Thoracic aorta (tissue), 2 donors: Measurements from ENCODE around the gene VMP1. TPM values are rescaled to one million over a fixed set of nuclear protein-coding genes. Genes with fewer than 3 reads are reported as not detected.
"Not testable (repeated sequence)": the region's sequence is repeated elsewhere in the genome, so short reads cannot be mapped to it uniquely, and the experiment has no call there.

Source experiments
- ATAC-seq: fragments of 150-250 bp; one replicate; pipeline ENCODE4 v1.8.0; 2017; ENCODE audit warnings: low read depth; ENCODE audit not compliant: insufficient number of reproducible peaks, low FRiP score
- DNase-seq: peaks from one replicate; pipeline ENCODE4 v3.0.0-alpha.2; 2020; ENCODE audit warnings: low spot score
- H3K27ac ChIP-seq, 2 donors: fragments of 200-600 bp; sonication (generic); 1 replicate in 1 of 2; 2 replicates in 1 of 2; pipeline ENCODE4 v1.5.1; 2016; ENCODE audit warnings: mild to moderate bottlenecking in 2 of 2, moderate library complexity in 2 of 2
- H3K27me3 ChIP-seq: fragments of 200-600 bp; sonication (generic); replicated peaks from 2 replicates; pipeline ENCODE4 v1.6.0; 2016; ENCODE audit warnings: mild to moderate bottlenecking; ENCODE audit not compliant: insufficient read depth
- H3K36me3 ChIP-seq: fragments of 200-600 bp; sonication (generic); one replicate; pipeline ENCODE4 v1.5.1; 2016
- H3K4me1 ChIP-seq, 2 donors: fragments of 200-600 bp; sonication (generic); 1 replicate in 1 of 2; 2 replicates in 1 of 2; pipeline versions ENCODE4 v1.5.1 to v1.6.0; 2016; ENCODE audit warnings: low read depth in 2 of 2, mild to moderate bottlenecking in 1 of 2; ENCODE audit not compliant: control insufficient read depth in 1 of 2
- H3K4me3 ChIP-seq: fragments of 200-600 bp; sonication (generic); 2 replicates; pipeline ENCODE4 v1.5.1; 2016; ENCODE audit warnings: mild to moderate bottlenecking
- H3K9me3 ChIP-seq: fragments of 200-600 bp; sonication (generic); 2 replicates; pipeline ENCODE4 v1.5.1; 2016
- total RNA-seq, 2 donors: library from RNA; depleted of rRNA; stranded (reverse); fragments of >200 nt; gene quantifications; one replicate each; pipeline versions ENCODE4 v1.1.0 to v1.2.3, GENCODE V29; 2016
- TF ChIP-seq, protein P1 (sequence below): fragments of 200-600 bp; sonication (generic); IDR thresholded peaks from one replicate; pipeline ENCODE4 v1.5.1; 2019; ENCODE audit warnings: antibody characterized with exemption

VMP1 gene
- total RNA-seq, 2 donors from 2014 or later = 183 to 728 TPM

DNA sequence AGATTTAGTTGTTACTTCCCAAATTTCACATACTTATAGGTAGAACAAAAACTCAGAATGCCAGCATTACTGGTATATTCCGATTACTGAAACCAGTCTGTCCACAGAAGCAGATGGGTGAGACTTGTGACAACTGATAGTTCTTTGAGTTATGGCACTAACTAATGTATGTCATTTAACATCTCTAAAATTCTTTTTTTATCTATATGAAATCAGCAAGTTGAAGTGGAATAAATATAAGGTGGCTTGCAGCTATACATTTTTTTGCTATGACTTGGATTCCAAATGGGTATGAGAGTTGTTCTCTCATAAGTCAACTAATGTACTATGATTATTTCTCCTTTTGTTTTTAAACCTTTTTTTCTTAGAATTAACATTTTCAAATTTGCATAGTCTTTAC lies 69.1 kb downstream of the VMP1 start:
- DNase-seq (no peak), ATAC-seq (no peak)
- Histone ChIP-seq H3K27ac (no peak overlapping the region), H3K36me3 (peaks cover 15% of the 10 kb centered on the region), H3K4me1 (no peaks in the 10 kb centered on the region), H3K27me3 (no peaks in the 10 kb centered on the region), H3K9me3 (no peaks in the 10 kb centered on the region), H3K4me3 (no peak overlapping the region)
- TF ChIP-seq, protein P1, sequence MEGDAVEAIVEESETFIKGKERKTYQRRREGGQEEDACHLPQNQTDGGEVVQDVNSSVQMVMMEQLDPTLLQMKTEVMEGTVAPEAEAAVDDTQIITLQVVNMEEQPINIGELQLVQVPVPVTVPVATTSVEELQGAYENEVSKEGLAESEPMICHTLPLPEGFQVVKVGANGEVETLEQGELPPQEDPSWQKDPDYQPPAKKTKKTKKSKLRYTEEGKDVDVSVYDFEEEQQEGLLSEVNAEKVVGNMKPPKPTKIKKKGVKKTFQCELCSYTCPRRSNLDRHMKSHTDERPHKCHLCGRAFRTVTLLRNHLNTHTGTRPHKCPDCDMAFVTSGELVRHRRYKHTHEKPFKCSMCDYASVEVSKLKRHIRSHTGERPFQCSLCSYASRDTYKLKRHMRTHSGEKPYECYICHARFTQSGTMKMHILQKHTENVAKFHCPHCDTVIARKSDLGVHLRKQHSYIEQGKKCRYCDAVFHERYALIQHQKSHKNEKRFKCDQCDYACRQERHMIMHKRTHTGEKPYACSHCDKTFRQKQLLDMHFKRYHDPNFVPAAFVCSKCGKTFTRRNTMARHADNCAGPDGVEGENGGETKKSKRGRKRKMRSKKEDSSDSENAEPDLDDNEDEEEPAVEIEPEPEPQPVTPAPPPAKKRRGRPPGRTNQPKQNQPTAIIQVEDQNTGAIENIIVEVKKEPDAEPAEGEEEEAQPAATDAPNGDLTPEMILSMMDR = no peak

DNA sequence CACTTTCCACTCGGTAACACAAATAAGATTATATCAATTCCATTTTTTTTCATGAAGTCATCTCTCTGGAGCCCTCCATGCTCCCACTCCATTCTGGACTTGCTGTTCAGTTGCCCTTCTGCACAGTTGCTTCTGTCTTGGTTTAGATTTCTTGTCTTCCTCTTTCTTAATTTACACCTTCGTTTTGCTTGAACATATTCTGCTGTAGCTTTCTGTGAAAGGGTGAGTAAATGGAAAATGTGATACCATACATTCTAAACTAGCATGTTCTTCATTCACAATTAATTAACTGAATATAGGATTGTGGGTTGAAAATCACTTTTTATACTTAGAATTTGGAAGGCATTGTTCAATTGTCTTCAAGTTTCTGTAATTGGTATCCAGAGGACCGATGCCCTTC lies 69.6 kb downstream of the VMP1 start:
- TF ChIP-seq, protein P1 = no peak
- Histone ChIP-seq H3K4me1 (peaks cover 0 to 3% of the 10 kb centered on the region in 2 donors), H3K9me3 (no peaks in the 10 kb centered on the region), H3K4me3 (no peak overlapping the region), H3K27ac (no peak overlapping the region), H3K27me3 (no peaks in the 10 kb centered on the region), H3K36me3 (peaks cover 15% of the 10 kb centered on the region)
- DNase-seq (no peak), ATAC-seq (no peak)

DNA sequence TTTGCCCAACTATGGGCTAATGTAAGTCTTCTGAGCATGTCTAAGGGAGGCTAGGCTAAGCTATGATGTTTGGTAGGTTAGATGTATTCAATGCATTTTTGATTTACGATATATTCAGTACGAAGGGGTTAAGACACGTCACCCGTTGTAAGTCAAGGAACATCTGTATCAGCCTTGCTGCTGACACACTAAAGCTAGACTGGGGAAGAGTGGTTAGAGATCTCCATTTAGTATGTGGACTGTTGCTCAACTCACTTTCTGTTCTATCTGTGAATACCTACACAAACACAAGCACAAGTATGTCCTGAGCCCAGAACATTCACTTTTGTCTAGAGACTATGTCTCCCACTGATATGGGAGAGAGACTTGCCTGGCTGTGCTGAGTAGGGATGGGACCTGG lies 71.5 kb downstream of the VMP1 start:
- H3K9me3 ChIP-seq = no peaks in the 10 kb centered on the region
- ATAC-seq (no peak), DNase-seq (no peak)
- peaks cover 15% of the 10 kb centered on the region for H3K36me3 ChIP-seq
- H3K4me3 ChIP-seq = no peak overlapping the region
- H3K4me1 ChIP-seq = peaks cover 15% of the 10 kb centered on the region in 2 donors
- TF ChIP-seq, protein P1 = no peak
- H3K27ac ChIP-seq = no peak overlapping the region
- H3K27me3 ChIP-seq = no peaks in the 10 kb centered on the region

DNA sequence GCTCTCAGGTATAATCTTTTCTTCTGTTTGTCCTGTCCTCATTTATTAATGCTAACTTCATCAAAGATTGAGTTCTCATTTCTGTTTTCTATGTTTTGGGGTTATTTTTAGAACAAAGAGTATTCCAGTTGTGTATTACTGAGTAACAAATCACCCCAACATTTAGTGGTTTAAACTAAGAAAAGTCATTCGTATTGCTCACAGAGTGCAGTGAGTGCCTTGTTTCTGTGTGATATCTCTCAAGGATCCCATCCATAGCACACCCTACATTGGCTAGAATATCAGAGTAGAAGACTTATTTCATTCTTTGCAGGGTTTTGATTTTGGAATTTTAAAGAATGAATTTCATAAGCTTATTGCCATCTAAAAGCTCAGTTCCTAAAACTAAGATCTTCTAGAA lies 72.1 kb downstream of the VMP1 start:
- Histone ChIP-seq H3K4me3 (no peak overlapping the region), H3K4me1 (peaks cover 20% of the 10 kb centered on the region in 2 donors), H3K27ac (no peak overlapping the region), H3K9me3 (no peaks in the 10 kb centered on the region), H3K36me3 (peaks cover 11% of the 10 kb centered on the region), H3K27me3 (no peaks in the 10 kb centered on the region)
- ATAC-seq (no peak), DNase-seq (no peak)
- TF ChIP-seq, protein P1 = no peak

DNA sequence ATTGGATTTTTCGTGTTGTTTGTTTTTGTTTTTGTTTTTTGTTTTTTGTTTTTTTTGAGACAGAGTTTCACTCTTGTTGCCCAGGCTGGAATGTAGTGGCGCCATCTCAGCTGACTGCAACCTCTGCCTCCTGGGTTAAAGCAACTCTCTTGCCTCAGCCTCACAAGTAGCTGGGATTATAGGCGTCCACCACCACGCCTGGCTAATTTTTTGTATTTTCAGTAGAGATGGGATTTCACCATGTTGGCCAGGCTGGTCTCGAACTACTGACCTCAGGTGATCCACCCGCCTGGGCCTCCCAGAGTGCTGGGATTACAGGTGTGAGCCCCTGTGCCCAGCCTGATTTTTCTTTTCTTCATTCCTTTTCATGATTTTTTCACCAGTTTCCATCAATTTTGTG lies 73.1 kb downstream of the VMP1 start:
- Histone ChIP-seq H3K4me1 (peaks cover 29 to 30% of the 10 kb centered on the region in 2 donors), H3K27ac (peak overlapping the region in 1 of 2 donors; percentile 17)
- not testable (repeated sequence) for H3K4me3 ChIP-seq, ATAC-seq, DNase-seq, H3K9me3 ChIP-seq, H3K36me3 ChIP-seq, H3K27me3 ChIP-seq
